Esophagus muscularis mucosa (tissue), 4 donors: ENCODE results near the gene TMEM92.

ENCODE experiments used
- CTCF ChIP-seq, 3 experiments: fragments of 200-600 bp in 2 of 3; fragments of 450-650 bp in 1 of 3; sonication (generic) in 2 of 3; IDR thresholded peaks; one replicate each; pipeline ENCODE4 v1.5.1; 2017 to 2019; ENCODE audit warnings: antibody characterized with exemption in 3 of 3, mild to moderate bottlenecking in 2 of 3, moderate library complexity in 1 of 3
- EP300 ChIP-seq: sonication (generic); formaldehyde crosslinking; IDR thresholded peaks from one replicate; pipeline ENCODE4 v1.6.1; 2017; ENCODE audit warnings: antibody characterized with exemption
- POLR2A ChIP-seq: fragments of 450-650 bp; IDR thresholded peaks from one replicate; pipeline ENCODE4 v1.6.1; 2017; ENCODE audit warnings: antibody characterized with exemption, moderate library complexity, mild to moderate bottlenecking, low read depth
- POLR2AphosphoS5 ChIP-seq, 2 donors: sonication (generic); formaldehyde crosslinking; IDR thresholded peaks; one replicate each; pipeline ENCODE4 v1.6.1; 2017; ENCODE audit warnings: antibody characterized with exemption in 2 of 2

DNA sequence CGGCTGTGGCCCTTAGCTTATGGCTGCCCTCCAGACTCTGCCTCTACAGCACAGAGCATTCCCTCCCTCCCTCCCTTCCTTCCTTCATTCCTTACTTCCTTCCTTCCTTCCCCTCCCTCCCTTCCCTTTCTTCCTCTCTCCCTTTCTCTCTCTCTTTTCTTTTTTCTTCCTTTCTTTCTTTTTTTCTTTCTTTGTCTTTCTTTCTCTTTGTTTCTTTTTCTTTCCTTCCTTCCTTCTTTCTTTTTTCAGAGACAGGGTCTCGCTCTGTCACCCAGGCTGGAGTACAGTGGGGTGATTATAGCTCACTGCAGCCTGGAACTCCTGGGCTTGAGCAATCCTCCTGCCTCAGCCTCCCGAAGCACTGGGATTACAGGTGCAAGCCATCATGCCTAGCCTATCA is 11.7 kb downstream of the TMEM92 start:
- TF ChIP-seq CTCF (IDR thresholded peaks at IDR 0.05), result no peak
- no peak for TF ChIP-seq POLR2AphosphoS5 (IDR thresholded peaks at IDR 0.05)
- TF ChIP-seq POLR2A, result no peak
- no peak for TF ChIP-seq EP300
